Neural progenitor cell (in vitro differentiated cells): ENCODE results near the gene EGFR. TPM values are rescaled to one million over a fixed set of nuclear protein-coding genes. Genes with fewer than 3 reads are reported as not detected.

Experiments
- DNase-seq: peaks from one replicate; pipeline ENCODE4 v3.0.0-alpha.2; 2016; ENCODE audit warnings: low spot score
- H2AFZ ChIP-seq: fragments of 200-600 bp; sonication (generic); replicated peaks from 2 replicates; pipeline ENCODE4 v1.6.1; 2016; ENCODE audit warnings: antibody characterized with exemption
- H3F3A ChIP-seq: fragments of 200-600 bp; sonication (generic); 2 replicates; pipeline ENCODE4 v1.6.1; 2016; ENCODE audit warnings: antibody characterized with exemption, low read depth
- H3K27ac ChIP-seq: fragments of 200-600 bp; sonication (generic); 2 replicates; pipeline ENCODE4 v1.5.1; 2016; ENCODE audit warnings: mild to moderate bottlenecking
- H3K27me3 ChIP-seq: fragments of 200-600 bp; sonication (generic); 2 replicates; pipeline ENCODE4 v1.6.1; 2016; ENCODE audit warnings: mild to moderate bottlenecking, moderate library complexity
- H3K36me3 ChIP-seq: fragments of 200-600 bp; sonication (generic); 2 replicates; pipeline ENCODE4 v1.5.1; 2016
- H3K4me1 ChIP-seq: fragments of 200-600 bp; sonication (generic); 2 replicates; pipeline ENCODE4 v1.6.1; 2016; ENCODE audit warnings: mixed run types
- H3K4me2 ChIP-seq: fragments of 200-600 bp; sonication (generic); 2 replicates; pipeline ENCODE4 v1.6.1; 2016
- H3K4me3 ChIP-seq: fragments of 200-600 bp; sonication (generic); 2 replicates; pipeline ENCODE4 v1.5.1; 2016
- H3K79me2 ChIP-seq: fragments of 200-600 bp; sonication (generic); 2 replicates; pipeline ENCODE4 v1.6.1; 2016; ENCODE audit warnings: low read depth
- H3K9ac ChIP-seq: fragments of 200-600 bp; sonication (generic); 2 replicates; pipeline ENCODE4 v1.6.1; 2016
- H3K9me3 ChIP-seq: fragments of 200-600 bp; sonication (generic); 2 replicates; pipeline ENCODE4 v1.5.1; 2016; ENCODE audit warnings: low read depth
- H4K20me1 ChIP-seq: fragments of 200-600 bp; sonication (generic); 2 replicates; pipeline ENCODE4 v1.6.1; 2016; ENCODE audit warnings: low read depth
- H3K27ac Mint-ChIP-seq: 3 replicates; pipeline ENCODE4 v1.8.0; 2021; ENCODE audit warnings: mixed read lengths
- H3K27me3 Mint-ChIP-seq: 2 replicates; pipeline ENCODE4 v1.8.0; 2022; ENCODE audit warnings: low read depth, mild to moderate bottlenecking, inconsistent platforms, moderate library complexity, mixed read lengths; ENCODE audit not compliant: insufficient read depth
- H3K36me3 Mint-ChIP-seq: 3 replicates; pipeline ENCODE4 v1.8.0; 2021; ENCODE audit warnings: mixed read lengths
- H3K4me1 Mint-ChIP-seq: 3 replicates; pipeline ENCODE4 v1.8.0; 2021; ENCODE audit warnings: mixed read lengths
- H3K4me3 Mint-ChIP-seq: 3 replicates; pipeline ENCODE4 v1.8.0; 2021; ENCODE audit warnings: mild to moderate bottlenecking, moderate library complexity, mixed read lengths
- H3K9me3 Mint-ChIP-seq: 3 replicates; pipeline ENCODE4 v1.8.0; 2020; ENCODE audit warnings: mixed read lengths
- EZH2 ChIP-seq: fragments of 200-600 bp; sonication (generic); IDR thresholded peaks from 2 replicates; pipeline ENCODE4 v1.6.1; 2017; ENCODE audit warnings: antibody characterized with exemption, mild to moderate bottlenecking, moderate library complexity
- EZH2phosphoT487 ChIP-seq: fragments of 200-600 bp; sonication (generic); IDR thresholded peaks from 2 replicates; pipeline ENCODE4 v1.6.1; 2017; ENCODE audit warnings: antibody characterized with exemption
- total RNA-seq: library from RNA; depleted of rRNA; stranded (reverse); fragments of >200 nt; gene quantifications from 2 replicates; pipeline ENCODE4 v1.2.3, GENCODE V29; 2015; ENCODE audit warnings: low replicate concordance
- TF ChIP-seq, protein P1 (sequence below): fragments of 200-600 bp; sonication (generic); IDR thresholded peaks from 2 replicates; pipeline ENCODE4 v1.5.1; 2017; ENCODE audit warnings: antibody characterized with exemption, mild to moderate bottlenecking

The EGFR gene
- total RNA-seq, 1 donor from 2014 or later: 4.6 TPM

DNA sequence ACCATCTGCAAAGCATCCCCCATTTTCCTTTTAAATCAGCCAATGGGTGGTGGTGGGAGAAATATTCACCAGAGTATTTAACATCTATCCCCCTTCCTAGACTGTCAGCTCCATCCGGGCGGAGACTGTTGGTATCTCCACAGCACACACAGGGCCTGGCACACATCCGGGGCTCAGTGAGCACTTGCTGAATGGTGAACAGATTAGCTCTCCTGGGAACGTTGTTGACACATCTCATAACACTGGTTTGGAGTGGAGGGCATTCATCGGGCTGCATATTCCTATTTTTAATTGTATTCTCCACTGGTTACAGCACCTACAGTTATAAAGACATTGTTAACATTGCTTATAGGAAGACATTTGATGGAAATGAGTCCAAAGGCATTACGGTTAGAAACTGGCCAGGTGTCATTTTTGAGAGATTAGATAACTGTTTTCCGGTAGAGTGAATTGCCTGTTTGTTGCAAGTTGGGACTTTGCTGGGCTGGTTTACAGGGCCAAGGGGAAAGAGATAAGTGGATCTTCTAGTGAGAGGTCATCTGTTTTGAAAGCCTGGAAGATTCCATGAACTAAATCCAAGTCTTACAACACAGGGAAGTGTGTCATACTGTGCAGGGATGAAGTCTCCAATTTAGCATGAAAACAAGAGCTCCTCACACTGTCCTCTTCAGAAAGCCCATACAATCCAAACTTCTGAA lies 101.8 kb downstream of the EGFR start:
- no peaks in the 10 kb centered on the region for H3K36me3 Mint-ChIP-seq
- no peak overlapping the region for H3K4me2 ChIP-seq
- H3K4me3 ChIP-seq: no peak overlapping the region
- DNase-seq: no peak
- H3F3A ChIP-seq: no peaks in the 10 kb centered on the region
- TF ChIP-seq EZH2 (no peak), EZH2phosphoT487 (no peak)
- TF ChIP-seq, protein P1, sequence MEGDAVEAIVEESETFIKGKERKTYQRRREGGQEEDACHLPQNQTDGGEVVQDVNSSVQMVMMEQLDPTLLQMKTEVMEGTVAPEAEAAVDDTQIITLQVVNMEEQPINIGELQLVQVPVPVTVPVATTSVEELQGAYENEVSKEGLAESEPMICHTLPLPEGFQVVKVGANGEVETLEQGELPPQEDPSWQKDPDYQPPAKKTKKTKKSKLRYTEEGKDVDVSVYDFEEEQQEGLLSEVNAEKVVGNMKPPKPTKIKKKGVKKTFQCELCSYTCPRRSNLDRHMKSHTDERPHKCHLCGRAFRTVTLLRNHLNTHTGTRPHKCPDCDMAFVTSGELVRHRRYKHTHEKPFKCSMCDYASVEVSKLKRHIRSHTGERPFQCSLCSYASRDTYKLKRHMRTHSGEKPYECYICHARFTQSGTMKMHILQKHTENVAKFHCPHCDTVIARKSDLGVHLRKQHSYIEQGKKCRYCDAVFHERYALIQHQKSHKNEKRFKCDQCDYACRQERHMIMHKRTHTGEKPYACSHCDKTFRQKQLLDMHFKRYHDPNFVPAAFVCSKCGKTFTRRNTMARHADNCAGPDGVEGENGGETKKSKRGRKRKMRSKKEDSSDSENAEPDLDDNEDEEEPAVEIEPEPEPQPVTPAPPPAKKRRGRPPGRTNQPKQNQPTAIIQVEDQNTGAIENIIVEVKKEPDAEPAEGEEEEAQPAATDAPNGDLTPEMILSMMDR: no peak
- no peak overlapping the region for H3K4me3 Mint-ChIP-seq
- no peak overlapping the region for H3K27ac ChIP-seq
- H3K4me1 Mint-ChIP-seq: peaks cover 2% of the 10 kb centered on the region
- no peak overlapping the region for H3K9ac ChIP-seq
- H3K36me3 ChIP-seq: no peaks in the 10 kb centered on the region
- H3K27me3 ChIP-seq: no peaks in the 10 kb centered on the region
- H3K79me2 ChIP-seq: no peaks in the 10 kb centered on the region
- H2AFZ ChIP-seq: no peak overlapping the region
- H3K27ac Mint-ChIP-seq: no peak overlapping the region
- peaks cover 3% of the 10 kb centered on the region for H3K27me3 Mint-ChIP-seq
- H3K4me1 ChIP-seq: no peaks in the 10 kb centered on the region
- no peaks in the 10 kb centered on the region for H3K9me3 Mint-ChIP-seq
- no peaks in the 10 kb centered on the region for H4K20me1 ChIP-seq
- H3K9me3 ChIP-seq: no peaks in the 10 kb centered on the region

DNA sequence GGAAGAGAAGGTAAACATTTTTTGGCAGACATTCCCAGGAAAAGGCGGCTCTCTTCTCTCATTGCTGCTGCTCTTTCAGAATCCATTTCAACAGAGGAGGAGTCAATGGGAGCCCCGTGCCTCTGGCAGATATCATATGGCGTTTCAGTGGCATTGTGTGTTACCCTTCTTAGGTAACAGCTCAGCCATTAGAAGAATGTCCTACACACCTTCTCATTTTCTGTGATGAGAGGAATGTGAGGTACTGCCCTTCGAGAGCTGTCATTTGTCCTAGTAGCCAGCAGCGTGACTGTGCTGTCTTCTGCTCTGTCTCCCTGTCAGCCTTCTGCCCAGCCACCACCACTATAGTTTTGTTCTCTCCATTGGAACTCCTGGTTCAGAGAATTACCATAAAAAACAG lies 102.4 kb downstream of the EGFR start:
- Histone ChIP-seq H3K4me3 (no peak overlapping the region), H3F3A (no peaks in the 10 kb centered on the region), H3K79me2 (no peaks in the 10 kb centered on the region), H3K9me3 (no peaks in the 10 kb centered on the region), H3K27ac (no peak overlapping the region), H4K20me1 (no peaks in the 10 kb centered on the region), H3K9ac (no peak overlapping the region), H3K4me2 (no peak overlapping the region), H3K36me3 (no peaks in the 10 kb centered on the region), H2AFZ (no peak overlapping the region), H3K27me3 (no peaks in the 10 kb centered on the region), H3K4me1 (no peaks in the 10 kb centered on the region)
- H3K4me3 Mint-ChIP-seq: no peak overlapping the region
- H3K27ac Mint-ChIP-seq: no peak overlapping the region
- H3K36me3 Mint-ChIP-seq: no peaks in the 10 kb centered on the region
- no peaks in the 10 kb centered on the region for H3K9me3 Mint-ChIP-seq
- DNase-seq: no peak
- H3K4me1 Mint-ChIP-seq: peaks cover 2% of the 10 kb centered on the region
- TF ChIP-seq, protein P1: no peak
- TF ChIP-seq EZH2 (no peak), EZH2phosphoT487 (no peak)
- H3K27me3 Mint-ChIP-seq: peaks cover 3% of the 10 kb centered on the region

DNA sequence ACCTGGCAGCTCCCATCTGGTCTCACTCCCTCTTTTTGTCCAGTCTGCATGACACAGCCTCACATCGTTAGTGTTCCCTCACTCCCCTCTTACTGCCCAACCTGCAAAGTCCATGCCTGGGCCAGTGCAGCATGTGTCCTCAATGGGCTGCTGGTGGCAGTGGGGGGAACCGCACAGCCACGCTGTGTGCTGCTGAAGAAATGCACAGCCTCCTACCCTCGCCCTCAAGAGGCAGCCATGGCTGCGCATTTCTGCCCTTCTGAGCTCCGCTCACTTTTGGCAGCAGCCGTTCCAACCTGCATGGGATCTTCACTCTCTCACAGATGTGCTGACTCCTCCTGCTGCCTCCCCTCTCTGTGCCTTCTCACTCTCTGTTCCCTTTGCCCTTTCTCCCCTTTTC lies 103.4 kb downstream of the EGFR start:
- Histone ChIP-seq H3K9me3 (no peaks in the 10 kb centered on the region), H3K27me3 (no peaks in the 10 kb centered on the region), H4K20me1 (no peaks in the 10 kb centered on the region), H3K27ac (no peak overlapping the region), H3K4me3 (no peak overlapping the region), H3K4me1 (no peaks in the 10 kb centered on the region), H3K36me3 (no peaks in the 10 kb centered on the region), H3K9ac (no peak overlapping the region), H3K79me2 (no peaks in the 10 kb centered on the region), H2AFZ (no peak overlapping the region), H3F3A (no peaks in the 10 kb centered on the region), H3K4me2 (no peak overlapping the region)
- H3K9me3 Mint-ChIP-seq: no peaks in the 10 kb centered on the region
- peaks cover 2% of the 10 kb centered on the region for H3K4me1 Mint-ChIP-seq
- no peak overlapping the region for H3K4me3 Mint-ChIP-seq
- peaks cover 3% of the 10 kb centered on the region for H3K27me3 Mint-ChIP-seq
- no peaks in the 10 kb centered on the region for H3K36me3 Mint-ChIP-seq
- H3K27ac Mint-ChIP-seq: no peak overlapping the region
- no peak for TF ChIP-seq EZH2phosphoT487
- TF ChIP-seq EZH2: no peak
- TF ChIP-seq, protein P1: no peak
- no peak for DNase-seq
